ENCODE data around the gene ZFP57. TPM values are rescaled to one million over a fixed set of nuclear protein-coding genes. Genes with fewer than 3 reads are reported as not detected.

The ZFP57 gene
- total RNA-seq, 2 experiments from 2014 or later: not detected

DNA sequence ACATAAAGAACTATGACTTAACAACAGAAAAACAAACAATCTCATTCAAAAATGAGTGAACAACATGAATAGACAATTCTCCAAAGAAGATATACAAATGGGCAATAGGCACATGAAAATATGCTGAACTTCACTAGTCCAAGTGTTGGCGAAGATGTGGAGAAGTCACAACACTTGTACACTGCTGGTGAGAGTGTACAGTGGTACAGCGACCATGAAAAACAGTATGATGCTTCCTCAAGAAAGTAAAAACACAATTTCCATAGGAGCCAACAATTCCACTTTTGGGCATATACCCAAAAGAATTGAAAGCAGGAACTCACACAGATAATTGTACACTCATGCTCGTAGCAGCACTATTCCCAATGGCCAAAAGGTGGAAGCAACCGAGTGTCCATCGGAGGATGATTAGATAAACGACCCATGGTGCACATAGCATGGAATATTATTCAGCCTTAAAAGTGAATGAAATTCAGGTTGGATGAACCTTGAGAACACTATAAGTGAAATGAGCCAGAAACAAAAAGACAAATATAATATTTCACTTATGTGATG lies 48.9 kb upstream of the ZFP57 start:
- no peaks in the 10 kb centered on the region for H3K9me3 ChIP-seq (ENCODE audit: low read length)
- POLR2A ChIA-PET: no interaction called here
- H3K4me1 ChIP-seq (ENCODE audit: insufficient read depth, low read length, poor library complexity, severe bottlenecking): no peaks in the 10 kb centered on the region
- no peak overlapping the region for H2AFZ ChIP-seq (ENCODE audit: low read length)
- H3K9me2 ChIP-seq (ENCODE audit: insufficient read depth, low read length): no peaks in the 10 kb centered on the region
- BruUV-seq (replicated peaks): no TSS peak
- no peak for TF ChIP-seq CTCF (conservative IDR thresholded peaks at IDR 0.05; ENCODE audit: low read length)
- TF ChIP-seq EZH2phosphoT487 (IDR thresholded peaks at IDR 0.05; ENCODE audit: borderline replicate concordance, low read depth, low read length): no peak
- CTCF ChIA-PET (ENCODE audit: unreplicated experiment): no interaction called here
- H3K36me3 ChIP-seq (ENCODE audit: insufficient read depth, low read length): peaks cover 9% of the 10 kb centered on the region; the same call in 1 of the 2 replicates
- no peaks in the 10 kb centered on the region for H4K20me1 ChIP-seq (ENCODE audit: insufficient read depth, low read length)
- no peak overlapping the region for H3K27ac ChIP-seq (ENCODE audit: low read depth, low read length, poor library complexity, severe bottlenecking)
- no peak overlapping the region for H3K4me2 ChIP-seq (ENCODE audit: low read length)
- no peak overlapping the region for H3K4me3 ChIP-seq (ENCODE audit: low read depth, low read length, poor library complexity, severe bottlenecking)
- H3K79me2 ChIP-seq (ENCODE audit: insufficient read depth, low read depth, low read length): no peaks in the 10 kb centered on the region
- intact Hi-C loops (cut with micrococcal nuclease; ENCODE audit: unreplicated experiment): no loop called here
- DNase-seq (ENCODE audit: low spot score): no peak

GRCh38 chr6:29728875-29729270 lies 47.9 kb upstream of the ZFP57 start:
- Histone ChIP-seq H3K36me3 (ENCODE audit: insufficient read depth, low read length) (peaks cover 9% of the 10 kb centered on the region; the same call in 1 of the 2 replicates), H3K4me1 (ENCODE audit: insufficient read depth, low read length, poor library complexity, severe bottlenecking) (peaks cover 7% of the 10 kb centered on the region), H3K9me3 (ENCODE audit: low read length) (no peaks in the 10 kb centered on the region), H3K27ac (ENCODE audit: low read depth, low read length, poor library complexity, severe bottlenecking) (no peak overlapping the region), H3K9me2 (ENCODE audit: insufficient read depth, low read length) (no peaks in the 10 kb centered on the region), H3K79me2 (ENCODE audit: insufficient read depth, low read depth, low read length) (no peaks in the 10 kb centered on the region), H4K20me1 (ENCODE audit: insufficient read depth, low read length) (no peaks in the 10 kb centered on the region), H3K4me2 (ENCODE audit: low read length) (no peak overlapping the region), H3K4me3 (ENCODE audit: low read depth, low read length, poor library complexity, severe bottlenecking) (no peak overlapping the region), H2AFZ (ENCODE audit: low read length) (no peak overlapping the region)
- POLR2A ChIA-PET: no interaction called here
- no TSS peak for BruUV-seq (replicated peaks)
- CTCF ChIA-PET (ENCODE audit: unreplicated experiment): no interaction called here
- intact Hi-C loops (cut with micrococcal nuclease; ENCODE audit: unreplicated experiment): no loop called here
- DNase-seq (ENCODE audit: low spot score): no peak
- no peak for TF ChIP-seq CTCF (conservative IDR thresholded peaks at IDR 0.05; ENCODE audit: low read length)
- no peak for TF ChIP-seq EZH2phosphoT487 (IDR thresholded peaks at IDR 0.05; ENCODE audit: borderline replicate concordance, low read depth, low read length)

GRCh38 chr6:29728173-29728874 lies 47.4 kb upstream of the ZFP57 start:
- TF ChIP-seq CTCF (conservative IDR thresholded peaks at IDR 0.05; ENCODE audit: low read length): no peak
- TF ChIP-seq EZH2phosphoT487 (IDR thresholded peaks at IDR 0.05; ENCODE audit: borderline replicate concordance, low read depth, low read length): no peak
- intact Hi-C loops (cut with micrococcal nuclease; ENCODE audit: unreplicated experiment): no loop called here
- Histone ChIP-seq H3K9me2 (ENCODE audit: insufficient read depth, low read length) (no peaks in the 10 kb centered on the region), H3K4me1 (ENCODE audit: insufficient read depth, low read length, poor library complexity, severe bottlenecking) (peaks cover 7% of the 10 kb centered on the region), H3K4me2 (ENCODE audit: low read length) (no peak overlapping the region), H3K36me3 (ENCODE audit: insufficient read depth, low read length) (peaks cover 9% of the 10 kb centered on the region; the same call in 1 of the 2 replicates), H3K79me2 (ENCODE audit: insufficient read depth, low read depth, low read length) (no peaks in the 10 kb centered on the region), H3K4me3 (ENCODE audit: low read depth, low read length, poor library complexity, severe bottlenecking) (no peak overlapping the region), H2AFZ (ENCODE audit: low read length) (no peak overlapping the region), H4K20me1 (ENCODE audit: insufficient read depth, low read length) (no peaks in the 10 kb centered on the region), H3K9me3 (ENCODE audit: low read length) (no peaks in the 10 kb centered on the region), H3K27ac (ENCODE audit: low read depth, low read length, poor library complexity, severe bottlenecking) (no peak overlapping the region)
- CTCF ChIA-PET (ENCODE audit: unreplicated experiment): interaction anchor here (1.1 kb wide), 1 partner anchor 21 kb away, joined by 3 read pairs; no protein-coding TSS in a partner anchor
- POLR2A ChIA-PET: interaction anchor here (0.6 to 1.4 kb wide), 2 partner anchors 21 to 64 kb away, joined by 3 to 5 read pairs; no protein-coding TSS in a partner anchor
- no peak for DNase-seq (ENCODE audit: low spot score)
- no TSS peak for BruUV-seq (replicated peaks)

All from OCI-LY7 (cell line).